HG03378 (cell line): ENCODE results near the gene WTAP.
"Not testable (repeated sequence)": the region's sequence is repeated elsewhere in the genome, so short reads cannot be mapped to it uniquely, and the experiment has no call there.

Experiments used
- ATAC-seq: cut with Tn5 transposase; IDR thresholded peaks from one replicate; pipeline ENCODE4 v1.9.1; 2021; ENCODE audit warnings: mild to moderate bottlenecking, moderate library complexity; ENCODE audit not compliant: unreplicated experiment

WTAP gene

GRCh38 chr6:159726918-159727716, at the start of gene WTAP:
TSS of gene WTAP (plus strand) at chr6:159727506. CDS start at chr6:159736266, 8,760 bp downstream.
- peak; percentile 79 for ATAC-seq

- no peak for ATAC-seq
Observed at GRCh38 chr6:159677506-159678165, 49.7 kb upstream of the WTAP start.

- ATAC-seq = no peak
Observed at GRCh38 chr6:159678574-159678973, 48.7 kb upstream of the WTAP start.

GRCh38 chr6:159679091-159680077, 47.9 kb upstream of the WTAP start:
- no peak for ATAC-seq

- ATAC-seq = no peak
Observed at GRCh38 chr6:159680104-159680503, 47.2 kb upstream of the WTAP start.

- ATAC-seq = no peak
Observed at GRCh38 chr6:159681191-159681880, 46.0 kb upstream of the WTAP start.

GRCh38 chr6:159682295-159682694, 45.0 kb upstream of the WTAP start:
- ATAC-seq = no peak

- ATAC-seq = no peak
Observed at GRCh38 chr6:159682810-159683209, 44.5 kb upstream of the WTAP start.

GRCh38 chr6:159684013-159684304, 43.3 kb upstream of the WTAP start:
- ATAC-seq = no peak

GRCh38 chr6:159686040-159686439, 41.3 kb upstream of the WTAP start:
- ATAC-seq = no peak

- ATAC-seq = no peak
Observed at GRCh38 chr6:159686703-159687102, 40.6 kb upstream of the WTAP start.

- ATAC-seq = no peak
Observed at GRCh38 chr6:159687341-159687740, 40.0 kb upstream of the WTAP start.

- ATAC-seq = no peak
Observed at GRCh38 chr6:159688266-159688905, 38.9 kb upstream of the WTAP start.

GRCh38 chr6:159689001-159689400, 38.3 kb upstream of the WTAP start:
- no peak for ATAC-seq

GRCh38 chr6:159690135-159690534, 37.2 kb upstream of the WTAP start:
- not testable (repeated sequence) for ATAC-seq

- ATAC-seq = peak; percentile 34
Observed at GRCh38 chr6:159691133-159691962, 36.0 kb upstream of the WTAP start.

GRCh38 chr6:159691963-159692287, 35.4 kb upstream of the WTAP start:
- no peak for ATAC-seq

GRCh38 chr6:159692303-159693127, 34.8 kb upstream of the WTAP start:
- ATAC-seq = peak; percentile 34
